Loucy (cell line): ENCODE measurements around the gene PRDM2.

Experiments
- EZH2phosphoT487 ChIP-seq: fragments of 200-600 bp; IDR thresholded peaks from 2 replicates; pipeline ENCODE4 v1.6.1; 2018; ENCODE audit warnings: antibody characterized with exemption, mild to moderate bottlenecking, moderate library complexity, borderline replicate concordance
- TF ChIP-seq, protein P1 (sequence below): fragments of 200-600 bp; sonication (generic); conservative IDR thresholded peaks from 2 replicates; pipeline ENCODE4 v1.5.1; 2014; ENCODE audit warnings: mild to moderate bottlenecking, antibody characterized with exemption, low read length

DNA sequence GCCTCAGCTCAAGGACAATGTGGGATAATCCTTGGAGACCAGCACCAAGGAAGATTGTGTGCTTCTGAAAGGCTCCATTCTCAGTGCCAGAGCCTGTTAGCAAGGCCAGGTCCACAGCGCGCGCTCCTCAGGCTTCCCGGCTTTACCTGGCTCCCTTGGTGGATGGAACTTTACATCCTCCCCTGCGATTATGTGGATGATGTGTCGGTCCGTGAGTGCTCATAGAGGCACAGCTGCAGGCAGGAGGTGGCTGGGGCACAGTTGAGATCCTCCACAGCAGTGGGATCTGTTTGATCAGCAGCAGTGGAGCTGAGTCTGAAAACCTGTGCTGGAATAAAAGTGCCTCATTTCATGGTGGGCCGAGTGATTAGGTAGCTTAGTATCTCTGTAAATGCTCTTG, 62.7 kb downstream of the PRDM2 start:
- TF ChIP-seq, protein P1, sequence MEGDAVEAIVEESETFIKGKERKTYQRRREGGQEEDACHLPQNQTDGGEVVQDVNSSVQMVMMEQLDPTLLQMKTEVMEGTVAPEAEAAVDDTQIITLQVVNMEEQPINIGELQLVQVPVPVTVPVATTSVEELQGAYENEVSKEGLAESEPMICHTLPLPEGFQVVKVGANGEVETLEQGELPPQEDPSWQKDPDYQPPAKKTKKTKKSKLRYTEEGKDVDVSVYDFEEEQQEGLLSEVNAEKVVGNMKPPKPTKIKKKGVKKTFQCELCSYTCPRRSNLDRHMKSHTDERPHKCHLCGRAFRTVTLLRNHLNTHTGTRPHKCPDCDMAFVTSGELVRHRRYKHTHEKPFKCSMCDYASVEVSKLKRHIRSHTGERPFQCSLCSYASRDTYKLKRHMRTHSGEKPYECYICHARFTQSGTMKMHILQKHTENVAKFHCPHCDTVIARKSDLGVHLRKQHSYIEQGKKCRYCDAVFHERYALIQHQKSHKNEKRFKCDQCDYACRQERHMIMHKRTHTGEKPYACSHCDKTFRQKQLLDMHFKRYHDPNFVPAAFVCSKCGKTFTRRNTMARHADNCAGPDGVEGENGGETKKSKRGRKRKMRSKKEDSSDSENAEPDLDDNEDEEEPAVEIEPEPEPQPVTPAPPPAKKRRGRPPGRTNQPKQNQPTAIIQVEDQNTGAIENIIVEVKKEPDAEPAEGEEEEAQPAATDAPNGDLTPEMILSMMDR, result no peak
- TF ChIP-seq EZH2phosphoT487, result no peak
